ACC112 (cell line): ENCODE results near the gene TAS2R40.
A peak's percentile ranks its signal among the peaks of the same experiment; 100 is the strongest.

Experiments
- H2AFZ ChIP-seq: fragments of 200-600 bp; sonication (generic); one replicate; pipeline ENCODE4 v1.6.0; 2017; ENCODE audit warnings: antibody characterized with exemption, low read length; ENCODE audit not compliant: unreplicated experiment
- H3K27ac ChIP-seq: fragments of 200-600 bp; sonication (generic); 2 replicates; pipeline ENCODE4 v1.5.1; 2014; ENCODE audit warnings: low read depth, mild to moderate bottlenecking, antibody characterized with exemption, low read length, moderate library complexity
- H3K27me3 ChIP-seq: fragments of 200-600 bp; sonication (generic); 2 replicates; pipeline ENCODE4 v1.6.1; 2014; ENCODE audit warnings: mild to moderate bottlenecking, antibody characterized with exemption, low read length, moderate library complexity, mixed read lengths; ENCODE audit not compliant: insufficient read depth
- H3K36me3 ChIP-seq: fragments of 200-600 bp; sonication (generic); 2 replicates; pipeline ENCODE4 v1.6.1; 2016; ENCODE audit warnings: mild to moderate bottlenecking, antibody characterized with exemption, low read length, moderate library complexity, mixed read lengths; ENCODE audit not compliant: insufficient read depth
- H3K4me1 ChIP-seq: fragments of 200-600 bp; sonication (generic); one replicate; pipeline ENCODE4 v1.6.1; 2016; ENCODE audit warnings: low read length, mixed read lengths; ENCODE audit not compliant: insufficient read depth, unreplicated experiment, control insufficient read depth
- H3K4me3 ChIP-seq: fragments of 200-600 bp; sonication (generic); 2 replicates; pipeline ENCODE4 v1.5.1; 2014; ENCODE audit warnings: mild to moderate bottlenecking, low read depth, low read length
- H3K79me2 ChIP-seq: fragments of 200-600 bp; sonication (generic); one replicate; pipeline ENCODE4 v1.6.0; 2016; ENCODE audit warnings: low read length; ENCODE audit not compliant: control insufficient read depth, unreplicated experiment, insufficient read depth

Gene TAS2R40

DNA sequence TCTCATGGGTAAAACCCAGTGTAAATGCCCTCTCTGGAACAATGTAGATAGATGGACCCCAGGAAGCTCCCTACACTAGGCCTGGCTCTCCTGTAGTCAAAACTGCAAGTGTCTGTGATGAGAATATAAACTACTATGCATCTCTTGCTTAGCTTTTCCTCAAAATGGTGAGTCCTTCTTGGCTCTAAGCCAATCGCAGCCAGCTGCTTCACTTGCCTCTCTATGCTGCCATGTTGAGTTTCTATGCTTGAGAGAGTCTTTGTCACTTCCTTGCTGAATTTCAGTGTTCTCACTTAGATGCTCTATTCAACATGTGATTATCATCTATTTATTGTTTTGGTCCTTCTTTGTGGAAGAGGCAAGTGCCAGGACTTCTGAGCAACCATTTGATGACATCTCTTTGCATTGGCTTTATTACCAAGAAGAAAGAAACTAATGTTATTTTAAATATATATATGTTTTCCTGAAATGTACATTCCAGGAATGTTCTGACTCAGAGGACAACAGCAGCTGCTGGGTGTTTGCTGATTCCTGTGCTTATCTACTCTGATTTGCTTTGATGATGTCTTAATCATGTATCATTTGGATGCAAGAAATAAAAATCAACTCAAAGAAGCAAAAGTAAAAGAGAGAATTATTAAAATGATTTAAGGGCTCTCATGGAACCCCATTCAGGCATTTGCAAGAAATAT, 16.6 kb downstream of the TAS2R40 start:
- H3K4me1 ChIP-seq = peaks cover 24% of the 10 kb centered on the region
- no peaks in the 10 kb centered on the region for H3K79me2 ChIP-seq
- no peak overlapping the region for H2AFZ ChIP-seq
- H3K36me3 ChIP-seq = no peaks in the 10 kb centered on the region
- no peaks in the 10 kb centered on the region for H3K27me3 ChIP-seq
- H3K27ac ChIP-seq = no peak overlapping the region
- H3K4me3 ChIP-seq = no peak overlapping the region

DNA sequence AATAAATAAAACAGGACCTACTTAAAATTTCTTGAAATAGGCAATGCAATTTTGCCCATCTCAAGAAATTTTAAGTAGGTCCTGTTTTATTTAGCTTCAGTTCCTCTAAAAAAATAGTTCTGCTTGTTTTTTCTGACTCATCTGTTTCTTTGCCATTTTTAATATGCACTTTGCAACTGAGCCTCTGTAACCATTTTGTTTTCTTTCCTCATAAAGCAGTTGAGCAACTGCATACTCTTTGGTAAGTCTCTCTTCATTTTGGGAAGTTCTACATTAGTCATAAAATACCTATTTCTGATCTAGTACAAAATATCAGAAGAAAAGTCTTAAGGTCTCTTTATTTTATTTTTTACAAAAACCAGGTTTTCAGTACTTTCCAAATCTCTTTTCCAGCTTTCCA, 18.0 kb downstream of the TAS2R40 start:
- Histone ChIP-seq H3K36me3 (no peaks in the 10 kb centered on the region), H3K79me2 (no peaks in the 10 kb centered on the region), H3K4me1 (peaks cover 28% of the 10 kb centered on the region), H3K4me3 (peak overlapping the region; percentile 57), H3K27me3 (no peaks in the 10 kb centered on the region), H3K27ac (peak overlapping the region; percentile 65), H2AFZ (peak overlapping the region; percentile 24)

GRCh38 chr7:143240291-143241168, 18.7 kb downstream of the TAS2R40 start:
- Histone ChIP-seq H3K27ac (peak overlapping the region; percentile 65), H3K4me3 (peak overlapping the region; percentile 57), H3K27me3 (no peaks in the 10 kb centered on the region), H2AFZ (peak overlapping the region; percentile 44), H3K4me1 (peaks cover 34% of the 10 kb centered on the region), H3K36me3 (no peaks in the 10 kb centered on the region), H3K79me2 (no peaks in the 10 kb centered on the region)

DNA sequence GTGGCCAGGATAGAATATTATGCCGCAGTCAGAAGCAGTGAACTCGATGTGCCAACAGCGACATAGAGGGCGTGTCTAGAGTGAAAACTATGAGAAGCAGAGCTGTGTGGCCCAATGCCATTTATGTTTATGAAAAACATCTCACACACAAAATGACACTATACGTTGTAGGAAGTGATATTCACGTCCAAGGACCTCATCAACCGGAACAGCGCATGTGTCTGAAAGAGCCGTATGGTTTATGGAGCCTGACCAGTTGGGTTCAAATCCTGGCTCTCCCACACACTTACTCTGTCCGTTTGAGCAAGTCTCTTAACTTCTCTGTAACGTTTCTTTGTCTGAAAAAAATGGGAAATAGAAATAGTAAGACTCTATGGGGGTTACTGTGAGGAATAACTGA, 20.5 kb downstream of the TAS2R40 start:
- H3K27ac ChIP-seq = no peak overlapping the region
- no peak overlapping the region for H2AFZ ChIP-seq
- H3K4me1 ChIP-seq = peaks cover 34% of the 10 kb centered on the region

DNA sequence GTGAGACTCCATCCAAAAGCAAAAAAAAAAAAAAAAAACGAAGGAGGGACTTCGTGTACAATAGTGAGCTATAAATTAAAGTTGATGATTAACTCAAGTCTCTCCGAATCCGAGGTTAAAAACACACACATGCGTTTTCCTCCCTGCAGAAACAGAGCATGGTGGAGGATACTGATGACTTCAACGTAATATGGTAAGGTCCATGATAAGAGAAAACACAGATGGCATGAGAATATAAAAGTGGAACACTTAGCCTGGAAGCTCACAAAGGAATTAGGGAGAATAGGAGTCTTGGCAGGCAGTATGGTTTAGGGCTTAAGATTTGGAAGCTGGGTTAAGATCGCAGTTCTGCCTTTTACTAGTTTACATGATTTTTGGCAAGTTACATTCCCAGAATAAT, 21.3 kb downstream of the TAS2R40 start:
- H3K4me3 ChIP-seq = no peak overlapping the region
- H3K36me3 ChIP-seq = no peaks in the 10 kb centered on the region
- H3K79me2 ChIP-seq = no peaks in the 10 kb centered on the region
- no peak overlapping the region for H2AFZ ChIP-seq
- no peak overlapping the region for H3K27ac ChIP-seq
- H3K27me3 ChIP-seq = no peaks in the 10 kb centered on the region
- H3K4me1 ChIP-seq = peaks cover 34% of the 10 kb centered on the region

More for the DNA sequence above, 20.5 kb downstream of the TAS2R40 start:
- Histone ChIP-seq H3K36me3 (no peaks in the 10 kb centered on the region), H3K79me2 (no peaks in the 10 kb centered on the region), H3K27me3 (no peaks in the 10 kb centered on the region), H3K4me3 (no peak overlapping the region)

GRCh38 chr7:143243614-143244013, 21.8 kb downstream of the TAS2R40 start:
- Histone ChIP-seq H3K36me3 (no peaks in the 10 kb centered on the region), H3K4me1 (peaks cover 33% of the 10 kb centered on the region), H2AFZ (no peak overlapping the region), H3K27ac (no peak overlapping the region), H3K79me2 (no peaks in the 10 kb centered on the region), H3K27me3 (no peaks in the 10 kb centered on the region), H3K4me3 (no peak overlapping the region)

DNA sequence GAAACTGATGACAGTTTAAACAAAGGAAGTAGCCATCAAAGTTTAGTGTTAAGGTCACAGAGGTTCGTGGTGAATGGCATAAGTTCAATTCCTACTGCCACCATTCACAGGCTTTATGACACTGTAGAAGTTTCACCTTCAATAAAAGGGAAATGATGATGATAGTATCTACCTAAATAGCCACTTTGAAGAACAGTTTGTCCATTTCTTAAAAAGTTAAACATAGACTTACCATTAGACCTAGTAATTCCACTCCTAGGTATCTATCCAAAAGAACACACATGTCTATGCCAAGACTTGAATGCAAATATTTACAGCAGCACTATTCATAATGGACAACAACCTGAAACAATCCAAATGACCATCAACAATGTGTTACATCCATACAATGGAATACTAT, 22.5 kb downstream of the TAS2R40 start:
- H3K27ac ChIP-seq = no peak overlapping the region

GRCh38 chr7:143245123-143245522, 23.3 kb downstream of the TAS2R40 start:
- Histone ChIP-seq H3K27me3 (no peaks in the 10 kb centered on the region), H3K4me1 (peaks cover 18% of the 10 kb centered on the region), H2AFZ (no peak overlapping the region), H3K36me3 (no peaks in the 10 kb centered on the region), H3K4me3 (no peak overlapping the region), H3K27ac (no peak overlapping the region), H3K79me2 (no peaks in the 10 kb centered on the region)

More for the DNA sequence above, 22.5 kb downstream of the TAS2R40 start:
- no peaks in the 10 kb centered on the region for H3K79me2 ChIP-seq
- H3K27me3 ChIP-seq = no peaks in the 10 kb centered on the region
- no peak overlapping the region for H2AFZ ChIP-seq
- peaks cover 26% of the 10 kb centered on the region for H3K4me1 ChIP-seq
- H3K36me3 ChIP-seq = no peaks in the 10 kb centered on the region
- H3K4me3 ChIP-seq = no peak overlapping the region

DNA sequence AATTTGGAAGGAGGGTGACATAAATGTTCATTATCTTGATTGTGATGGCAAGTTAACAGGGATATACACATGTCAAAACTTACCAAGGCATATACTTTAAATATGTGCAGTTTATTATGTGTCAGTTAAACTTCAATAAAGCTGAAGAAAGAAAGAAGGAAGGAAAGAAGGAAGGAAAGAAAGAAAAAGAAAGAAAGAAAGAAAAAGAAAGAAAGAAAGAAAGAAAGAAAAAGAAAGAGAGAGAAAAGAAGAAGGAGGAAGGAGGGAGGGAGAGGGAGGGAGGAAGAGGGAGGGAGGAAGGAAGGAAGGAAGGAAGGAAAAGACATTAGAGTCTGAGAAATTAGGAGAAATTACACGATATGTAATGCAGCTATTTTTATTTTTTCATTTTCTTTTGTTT, 25.5 kb downstream of the TAS2R40 start:
- Histone ChIP-seq H3K36me3 (no peaks in the 10 kb centered on the region), H3K79me2 (no peaks in the 10 kb centered on the region), H3K27me3 (no peaks in the 10 kb centered on the region), H3K4me3 (no peak overlapping the region), H2AFZ (no peak overlapping the region), H3K4me1 (peaks cover 10% of the 10 kb centered on the region), H3K27ac (no peak overlapping the region)

DNA sequence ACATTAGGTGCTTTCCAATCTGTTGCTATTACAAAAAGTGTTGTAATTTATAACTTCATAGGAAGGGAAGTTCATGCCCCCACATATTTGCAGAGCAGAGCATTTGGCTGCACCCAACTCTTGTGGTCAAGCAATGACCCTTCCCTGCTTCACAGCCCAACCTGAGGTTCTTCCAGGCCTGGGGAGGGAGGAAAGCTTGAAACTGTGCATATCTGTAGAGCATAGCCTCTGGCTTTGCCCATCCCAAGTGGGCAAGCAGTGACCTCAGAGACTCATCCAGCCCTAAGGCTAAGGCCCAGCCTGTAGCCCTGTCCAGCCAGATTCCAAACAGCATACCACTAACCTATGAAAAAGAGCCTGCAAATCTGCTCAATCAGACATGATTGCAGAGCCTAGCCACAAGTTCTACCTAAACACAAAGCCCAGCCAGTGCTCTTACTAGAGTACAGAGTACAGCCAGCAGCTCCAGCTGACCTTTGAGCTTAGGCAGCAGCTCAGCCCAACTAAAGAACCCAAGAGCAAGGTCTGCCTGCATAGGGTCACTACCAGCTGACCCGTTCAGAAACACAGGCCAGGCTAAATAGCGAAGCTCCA, 27.0 kb downstream of the TAS2R40 start:
- H2AFZ ChIP-seq = no peak overlapping the region
- no peaks in the 10 kb centered on the region for H3K36me3 ChIP-seq
- no peak overlapping the region for H3K4me3 ChIP-seq
- H3K79me2 ChIP-seq = no peaks in the 10 kb centered on the region
- H3K27me3 ChIP-seq = no peaks in the 10 kb centered on the region
- no peak overlapping the region for H3K27ac ChIP-seq
- peaks cover 10% of the 10 kb centered on the region for H3K4me1 ChIP-seq
